ENCODE measurements around the gene ZNF316.

The ZNF316 gene

DNA sequence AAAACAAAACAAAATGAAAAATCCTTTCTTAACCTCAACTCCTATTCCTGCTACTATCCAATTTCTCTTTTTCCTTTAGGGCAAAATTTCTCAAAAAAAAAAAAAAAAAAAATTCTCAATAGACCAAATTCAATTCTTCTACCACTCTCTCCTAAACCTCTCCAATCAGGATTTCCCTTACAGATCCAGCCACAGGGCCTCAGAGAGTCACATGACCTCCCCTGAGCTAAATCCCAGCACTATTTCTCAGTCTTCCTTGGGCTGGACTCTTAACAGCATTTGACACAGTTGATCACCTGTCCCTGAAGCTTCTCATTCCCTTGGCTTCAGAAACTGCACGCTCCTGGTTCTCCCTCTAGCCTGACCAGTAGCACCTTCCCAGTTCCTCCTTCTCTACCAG is 64.7 kb downstream of the ZNF316 start:
- no peak for DNase-seq

Data from activated CD8-positive, alpha-beta memory T cell treated with anti-CD3 and anti-CD28 coated beads, Interleukin-2, amount 50 U/mL, for 48 hours (primary cell).